ENCODE results near the gene SLC35C1. TPM values are rescaled to one million over a fixed set of nuclear protein-coding genes. Genes with fewer than 3 reads are reported as not detected.

The SLC35C1 gene
- total and polyA plus RNA-seq, 8 donors = 6.6 to 30.7 (median 7.7) TPM

DNA sequence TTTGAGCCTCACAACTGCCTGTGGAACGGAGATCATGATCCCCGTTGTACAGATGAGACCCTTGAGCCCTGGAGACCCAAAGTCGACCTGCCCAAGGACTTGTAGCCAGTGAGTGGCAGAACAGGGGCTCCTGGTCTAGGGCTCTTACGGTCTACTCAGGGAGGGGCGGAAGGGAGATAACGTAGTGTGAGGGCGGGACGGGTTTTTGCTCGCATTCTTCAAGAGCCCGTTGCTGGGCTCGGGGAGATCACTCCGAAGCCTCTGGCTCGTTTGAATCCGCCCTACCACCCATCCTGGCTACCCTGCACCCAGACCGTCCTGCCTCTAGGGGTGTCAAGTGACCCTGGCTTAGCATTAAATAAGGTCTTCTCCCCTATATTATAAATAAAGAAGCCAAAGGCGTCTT is 43.0 kb downstream of the SLC35C1 start:
- Histone ChIP-seq H3K27ac (peak overlapping the region; percentile 92), H3K4me1 (peaks cover 14 to 66% of the 10 kb centered on the region in 2 donors), H3K36me3 (no peaks in the 10 kb centered on the region), H3K27me3 (no peaks in the 10 kb centered on the region), H3K4me3 (peak overlapping the region; percentile 79 to 98), H3K9me3 (no peaks in the 10 kb centered on the region)
- ATAC-seq = peak; percentile 66
- TF ChIP-seq, protein P1, sequence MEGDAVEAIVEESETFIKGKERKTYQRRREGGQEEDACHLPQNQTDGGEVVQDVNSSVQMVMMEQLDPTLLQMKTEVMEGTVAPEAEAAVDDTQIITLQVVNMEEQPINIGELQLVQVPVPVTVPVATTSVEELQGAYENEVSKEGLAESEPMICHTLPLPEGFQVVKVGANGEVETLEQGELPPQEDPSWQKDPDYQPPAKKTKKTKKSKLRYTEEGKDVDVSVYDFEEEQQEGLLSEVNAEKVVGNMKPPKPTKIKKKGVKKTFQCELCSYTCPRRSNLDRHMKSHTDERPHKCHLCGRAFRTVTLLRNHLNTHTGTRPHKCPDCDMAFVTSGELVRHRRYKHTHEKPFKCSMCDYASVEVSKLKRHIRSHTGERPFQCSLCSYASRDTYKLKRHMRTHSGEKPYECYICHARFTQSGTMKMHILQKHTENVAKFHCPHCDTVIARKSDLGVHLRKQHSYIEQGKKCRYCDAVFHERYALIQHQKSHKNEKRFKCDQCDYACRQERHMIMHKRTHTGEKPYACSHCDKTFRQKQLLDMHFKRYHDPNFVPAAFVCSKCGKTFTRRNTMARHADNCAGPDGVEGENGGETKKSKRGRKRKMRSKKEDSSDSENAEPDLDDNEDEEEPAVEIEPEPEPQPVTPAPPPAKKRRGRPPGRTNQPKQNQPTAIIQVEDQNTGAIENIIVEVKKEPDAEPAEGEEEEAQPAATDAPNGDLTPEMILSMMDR (IDR thresholded peaks at IDR 0.05) = no peak
- peak in 2 of 4 donors; percentile 56 to 78 for DNase-seq
- intact Hi-C loops (cut with DNase I) = no loop called here

DNA sequence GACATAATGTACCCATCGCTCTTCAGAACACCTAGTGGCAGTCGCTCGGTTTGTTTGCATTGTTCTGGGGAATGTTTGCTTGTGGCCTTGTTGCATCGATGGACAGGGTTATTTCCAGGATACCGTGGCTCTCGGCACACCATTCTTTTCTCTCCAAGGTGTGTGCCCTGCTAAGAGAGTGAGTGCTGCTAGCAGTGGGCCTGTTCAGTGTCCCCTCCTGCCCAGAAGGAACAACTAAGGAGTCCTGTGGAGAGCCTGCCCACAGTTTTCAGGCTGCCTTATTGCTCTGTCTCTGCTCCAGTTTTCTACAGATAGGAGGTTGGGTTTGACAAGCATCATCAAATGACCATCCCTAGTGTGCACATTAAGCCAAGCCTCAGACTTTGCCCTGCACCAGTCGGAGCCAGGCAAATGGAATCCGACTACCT is 43.7 kb downstream of the SLC35C1 start:
- H3K4me1 ChIP-seq = peaks cover 14 to 60% of the 10 kb centered on the region in 2 donors

DNA sequence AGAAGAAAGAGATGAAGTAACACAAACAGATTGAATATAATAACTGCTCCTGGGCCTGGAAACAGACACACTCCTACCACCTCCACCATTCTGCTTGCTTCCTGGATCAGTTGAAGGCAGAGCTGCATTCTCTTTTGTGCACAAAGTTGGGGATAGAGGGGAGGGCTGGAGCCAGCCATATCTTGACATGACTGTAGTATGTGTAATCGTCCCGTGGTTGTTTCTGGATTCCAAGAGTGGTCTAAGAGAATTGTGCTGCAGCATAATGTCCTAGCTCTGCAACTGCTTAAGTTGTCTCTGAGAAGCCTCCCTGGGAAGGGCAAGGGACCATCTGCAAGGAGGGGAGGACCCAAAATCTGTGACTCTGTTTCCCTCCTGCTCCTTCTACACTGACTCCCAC is 45.5 kb downstream of the SLC35C1 start:
- Histone ChIP-seq H3K9me3 (no peaks in the 10 kb centered on the region), H3K36me3 (peaks cover 0 to 5% of the 10 kb centered on the region in 2 donors), H3K27ac (no peak overlapping the region), H3K4me1 (peaks cover 19 to 60% of the 10 kb centered on the region in 2 donors), H3K27me3 (no peaks in the 10 kb centered on the region), H3K4me3 (no peak overlapping the region)
- DNase-seq = no peak
- no peak for ATAC-seq
- intact Hi-C loops (cut with DNase I) = no loop called here
- TF ChIP-seq, protein P1 (IDR thresholded peaks at IDR 0.05) = no peak

More for the DNA sequence above, 43.7 kb downstream of the SLC35C1 start:
- Histone ChIP-seq H3K27me3 (no peaks in the 10 kb centered on the region), H3K27ac (peak overlapping the region; percentile 20 to 92), H3K4me3 (peak overlapping the region; percentile 79 to 98), H3K9me3 (no peaks in the 10 kb centered on the region), H3K36me3 (peaks cover 0 to 4% of the 10 kb centered on the region in 2 donors)
- ATAC-seq (peak; percentile 32), DNase-seq (no peak)
- intact Hi-C loops (cut with DNase I) = no loop called here
- TF ChIP-seq, protein P1 (IDR thresholded peaks at IDR 0.05) = no peak

DNA sequence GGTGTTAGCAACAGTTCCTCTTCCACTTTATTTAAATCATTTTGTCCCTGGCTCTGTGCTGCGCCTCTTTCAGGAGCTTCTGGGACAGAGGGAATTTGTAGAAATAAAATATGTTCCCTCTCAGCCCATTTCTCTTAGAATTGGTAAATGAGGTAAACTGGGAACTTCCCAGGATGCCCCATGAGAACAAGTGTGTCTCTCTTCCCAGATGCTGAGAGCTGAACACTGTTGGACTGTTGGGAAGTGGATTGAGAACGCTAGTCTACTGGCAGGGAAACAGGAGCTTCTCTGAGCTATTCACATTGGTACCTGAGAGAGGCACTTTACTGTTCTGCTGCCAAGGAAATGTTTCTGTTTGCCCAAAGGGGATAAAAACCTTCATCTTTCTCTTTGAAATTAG is 46.3 kb downstream of the SLC35C1 start:
- H3K9me3 ChIP-seq = no peaks in the 10 kb centered on the region
- intact Hi-C loops (cut with DNase I) = no loop called here
- no peak overlapping the region for H3K4me3 ChIP-seq
- peaks cover 0 to 11% of the 10 kb centered on the region in 2 donors for H3K36me3 ChIP-seq
- no peaks in the 10 kb centered on the region for H3K27me3 ChIP-seq
- no peak overlapping the region for H3K27ac ChIP-seq
- TF ChIP-seq, protein P1 (IDR thresholded peaks at IDR 0.05) = no peak
- peaks cover 24 to 59% of the 10 kb centered on the region in 2 donors for H3K4me1 ChIP-seq
- no peak for ATAC-seq
- no peak for DNase-seq

DNA sequence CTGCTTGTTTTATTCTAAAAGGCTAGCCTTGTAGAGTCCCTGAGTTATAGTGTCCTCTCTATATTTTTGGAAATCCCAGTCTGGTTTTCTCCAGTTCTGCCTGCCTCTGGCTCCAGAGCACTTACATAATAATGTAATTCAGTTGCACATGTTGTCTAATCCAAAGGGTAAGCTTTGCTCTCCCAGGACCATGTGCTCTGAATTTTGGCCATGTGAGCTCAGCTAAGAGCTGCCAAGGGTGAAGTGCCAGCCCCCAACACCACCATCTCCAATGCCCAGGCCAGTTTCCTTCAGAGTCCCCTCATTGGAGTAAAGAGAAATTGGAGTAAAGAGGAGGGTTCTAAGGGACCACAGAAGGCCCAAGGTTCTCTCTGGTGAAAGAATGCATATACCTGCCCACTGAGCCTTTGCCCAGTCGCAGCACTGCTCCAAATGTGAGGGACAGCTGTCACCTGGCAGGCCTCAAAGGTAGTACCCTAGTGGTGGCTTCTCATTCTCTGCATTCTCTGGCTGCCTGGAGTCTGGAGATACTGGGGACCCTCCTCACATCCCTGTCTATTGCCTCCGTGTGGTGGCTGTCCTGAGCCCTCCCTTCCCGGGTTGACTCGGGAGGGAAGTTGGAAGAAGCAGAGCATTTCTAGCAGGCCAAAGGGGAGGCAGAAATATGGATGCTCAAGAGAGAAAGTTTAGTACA is 47.2 kb downstream of the SLC35C1 start:
- peaks cover 0 to 20% of the 10 kb centered on the region in 2 donors for H3K36me3 ChIP-seq
- H3K4me1 ChIP-seq = peaks cover 26 to 56% of the 10 kb centered on the region in 2 donors
- ATAC-seq (no peak), DNase-seq (no peak)
- TF ChIP-seq, protein P1 (IDR thresholded peaks at IDR 0.05) = no peak
- H3K4me3 ChIP-seq = no peak overlapping the region
- no peak overlapping the region for H3K27ac ChIP-seq
- H3K9me3 ChIP-seq = no peaks in the 10 kb centered on the region
- intact Hi-C loops (cut with DNase I) = no loop called here
- no peaks in the 10 kb centered on the region for H3K27me3 ChIP-seq
